Gastrocnemius medialis (tissue), 4 donors: Measurements from ENCODE around the gene NAPEPLD. TPM values are rescaled to one million over a fixed set of nuclear protein-coding genes. Genes with fewer than 3 reads are reported as not detected.
"Not testable (repeated sequence)": the region's sequence is repeated elsewhere in the genome, so short reads cannot be mapped to it uniquely, and the experiment has no call there.

Source experiments
- ATAC-seq, 2 donors: fragments of 150-250 bp; one replicate each; pipeline ENCODE4 v1.9.1; 2016
- DNase-seq, 2 donors: peaks; one replicate each; pipeline ENCODE4 v3.0.0-alpha.2; 2019
- H3K27ac ChIP-seq, 4 donors: fragments of 200-600 bp; sonication (generic); 1 replicate in 1 of 4; 2 replicates in 3 of 4; pipeline ENCODE4 v1.5.1; 2016 to 2018; ENCODE audit warnings: mild to moderate bottlenecking in 2 of 4, moderate library complexity in 1 of 4
- H3K27me3 ChIP-seq, 3 donors: fragments of 200-600 bp; sonication (generic) in 2 of 3; 1 replicate in 1 of 3; 2 replicates in 2 of 3; pipeline versions ENCODE4 v1.5.1 to v1.6.0; 2016 to 2019; ENCODE audit warnings: mild to moderate bottlenecking in 1 of 3, moderate library complexity in 1 of 3
- H3K36me3 ChIP-seq, 2 donors: fragments of 200-600 bp; sonication (generic) in 1 of 2; one replicate each; pipeline ENCODE4 v1.5.1; 2017 to 2018
- H3K4me1 ChIP-seq, 2 donors: fragments of 200-600 bp; sonication (generic) in 1 of 2; one replicate each; pipeline ENCODE4 v1.5.1; 2016 to 2017; ENCODE audit warnings: mild to moderate bottlenecking in 2 of 2
- H3K4me3 ChIP-seq, 4 donors: fragments of 200-600 bp; sonication (generic) in 3 of 4; 1 replicate in 1 of 4; 2 replicates in 3 of 4; pipeline ENCODE4 v1.5.1; 2016 to 2019; ENCODE audit warnings: mild to moderate bottlenecking in 2 of 4
- H3K9me3 ChIP-seq, 3 donors: fragments of 200-600 bp; sonication (generic) in 2 of 3; 1 replicate in 1 of 3; 2 replicates in 2 of 3; pipeline ENCODE4 v1.5.1; 2016 to 2019
- POLR2A ChIP-seq, 2 donors: fragments of 450-650 bp; IDR thresholded peaks; one replicate each; pipeline ENCODE4 v1.6.1; 2017; ENCODE audit warnings: antibody characterized with exemption in 2 of 2, mild to moderate bottlenecking in 2 of 2, moderate library complexity in 2 of 2
- in situ Hi-C, 4 donors: fragments of 200-750 bp; cut with MboI; loops; one replicate each; pipeline versions ENCODE4 v1.15.0 to v1.8.0; 2017; ENCODE audit warnings: low sequenced_read_pairs in 4 of 4
- intact Hi-C: fragments of 100-400 bp; cut with DNase I; formaldehyde crosslinking; loops from one replicate; pipeline ENCODE4 v1.15.1; 2023; ENCODE audit warnings: low total_unique reads
- total RNA-seq, 4 donors: library from RNA; depleted of rRNA; stranded (reverse); fragments of >200 nt; gene quantifications; one replicate each; pipeline versions ENCODE4 v1.1.0 to v1.2.3, GENCODE V29; 2016
- TF ChIP-seq, protein P1 (sequence below), 5 experiments: fragments of 450-650 bp in 3 of 5; fragments of 200-600 bp in 2 of 5; sonication (generic) in 2 of 5; IDR thresholded peaks in 4 of 5; conservative IDR thresholded peaks in 1 of 5; 1 replicate in 4 of 5; 2 replicates in 1 of 5; pipeline ENCODE4 v1.5.1; 2016 to 2019; ENCODE audit warnings: antibody characterized with exemption in 5 of 5, mild to moderate bottlenecking in 3 of 5, moderate library complexity in 3 of 5

Gene NAPEPLD
- total RNA-seq, 4 donors from 2014 or later = 2.3 to 5.7 (median 4.0) TPM

GRCh38 chr7:103058122-103058521 is 90.8 kb downstream of the NAPEPLD start:
- Histone ChIP-seq H3K27me3 (no peaks in the 10 kb centered on the region), H3K4me1 (no peaks in the 10 kb centered on the region), H3K9me3 (no peaks in the 10 kb centered on the region), H3K27ac (no peak overlapping the region), H3K36me3 (no peaks in the 10 kb centered on the region), H3K4me3 (no peak overlapping the region)
- no peak for TF ChIP-seq POLR2A (IDR thresholded peaks at IDR 0.05)
- TF ChIP-seq, protein P1, sequence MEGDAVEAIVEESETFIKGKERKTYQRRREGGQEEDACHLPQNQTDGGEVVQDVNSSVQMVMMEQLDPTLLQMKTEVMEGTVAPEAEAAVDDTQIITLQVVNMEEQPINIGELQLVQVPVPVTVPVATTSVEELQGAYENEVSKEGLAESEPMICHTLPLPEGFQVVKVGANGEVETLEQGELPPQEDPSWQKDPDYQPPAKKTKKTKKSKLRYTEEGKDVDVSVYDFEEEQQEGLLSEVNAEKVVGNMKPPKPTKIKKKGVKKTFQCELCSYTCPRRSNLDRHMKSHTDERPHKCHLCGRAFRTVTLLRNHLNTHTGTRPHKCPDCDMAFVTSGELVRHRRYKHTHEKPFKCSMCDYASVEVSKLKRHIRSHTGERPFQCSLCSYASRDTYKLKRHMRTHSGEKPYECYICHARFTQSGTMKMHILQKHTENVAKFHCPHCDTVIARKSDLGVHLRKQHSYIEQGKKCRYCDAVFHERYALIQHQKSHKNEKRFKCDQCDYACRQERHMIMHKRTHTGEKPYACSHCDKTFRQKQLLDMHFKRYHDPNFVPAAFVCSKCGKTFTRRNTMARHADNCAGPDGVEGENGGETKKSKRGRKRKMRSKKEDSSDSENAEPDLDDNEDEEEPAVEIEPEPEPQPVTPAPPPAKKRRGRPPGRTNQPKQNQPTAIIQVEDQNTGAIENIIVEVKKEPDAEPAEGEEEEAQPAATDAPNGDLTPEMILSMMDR (IDR thresholded peaks at IDR 0.05 in 4 of 5, conservative IDR thresholded peaks at IDR 0.05 in 1 of 5) = no peak
- no peak for ATAC-seq
- in situ Hi-C loops (loop anchor here in 3 of 4 donors (25.0 kb wide), 1 partner anchor 296 kb away; no protein-coding TSS in a partner anchor), intact Hi-C loops (no loop called here)
- no peak for DNase-seq

DNA sequence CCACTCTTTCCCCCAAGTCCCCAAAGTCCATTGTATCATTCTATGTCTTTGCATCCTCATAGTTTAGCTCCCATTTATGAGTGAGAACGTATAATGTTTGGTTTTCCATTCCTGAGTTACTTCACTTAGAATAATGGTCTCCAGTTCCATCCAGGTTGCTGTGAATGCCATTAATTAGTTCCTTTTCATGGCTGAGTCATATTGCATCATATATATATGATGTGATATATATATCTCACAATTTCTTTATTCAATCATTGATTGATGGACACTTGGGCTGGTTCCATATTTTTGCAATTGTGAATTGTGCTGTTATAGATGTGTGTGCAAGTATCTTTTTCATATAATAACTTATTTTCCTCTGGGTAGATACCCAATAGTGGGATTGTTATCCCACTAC is 92.9 kb downstream of the NAPEPLD start:
- H3K36me3 ChIP-seq, H3K9me3 ChIP-seq, H3K27me3 ChIP-seq, H3K4me1 ChIP-seq, ATAC-seq, H3K4me3 ChIP-seq, DNase-seq, H3K27ac ChIP-seq, intact Hi-C loops: not testable (repeated sequence)
- in situ Hi-C loops = loop anchor here in 3 of 4 donors (25.0 kb wide), 1 partner anchor 294 kb away; no protein-coding TSS in a partner anchor

- no peak overlapping the region for H3K4me3 ChIP-seq
- DNase-seq = no peak
- intact Hi-C loops (no loop called here), in situ Hi-C loops (loop anchor here in 3 of 4 donors (25.0 kb wide), 1 partner anchor 289 kb away; no protein-coding TSS in a partner anchor)
- no peak for ATAC-seq
- TF ChIP-seq POLR2A (IDR thresholded peaks at IDR 0.05) = no peak
- TF ChIP-seq, protein P1 (IDR thresholded peaks at IDR 0.05 in 4 of 5, conservative IDR thresholded peaks at IDR 0.05 in 1 of 5) = no peak
- no peaks in the 10 kb centered on the region for H3K9me3 ChIP-seq
- H3K4me1 ChIP-seq = no peaks in the 10 kb centered on the region
- H3K36me3 ChIP-seq = no peaks in the 10 kb centered on the region
- no peak overlapping the region for H3K27ac ChIP-seq
- no peaks in the 10 kb centered on the region for H3K27me3 ChIP-seq
These were observed 97.4 kb downstream of the NAPEPLD start for GRCh38 chr7:103051519-103051918.

Other genes starting within 250 kb of the NAPEPLD start
- gene LRRC17, start 236.1 kb downstream of the NAPEPLD start, total RNA-seq = 1 to 10 TPM in 2 of 4 donors, under 1 TPM in 1, not detected in 1; 0.62 to 2.5 (median 1.6) TPM
- gene FBXL13, start 74.3 kb downstream of the NAPEPLD start, total RNA-seq = under 1 TPM in 1 of 4 donors, not detected in 3; 0.26 TPM
- gene ARMC10, start 74.0 kb downstream of the NAPEPLD start, total RNA-seq = 10 to 100 TPM; 23.6 to 31.3 (median 27.2) TPM
- gene PMPCB, start 148.3 kb upstream of the NAPEPLD start, total RNA-seq = 10 to 100 TPM; 25.1 to 51.3 (median 40.2) TPM
- gene DNAJC2, start 195.7 kb upstream of the NAPEPLD start, total RNA-seq = 10 to 100 TPM; 20.9 to 36.8 (median 31.4) TPM
- 100 to 1,000 TPM; 258 to 342 (median 274) TPM for gene PSMC2, start 198.5 kb upstream of the NAPEPLD start, total RNA-seq